Astrocyte of the spinal cord (primary cell): ENCODE data around the gene MSRB2.

Source experiments
- DNase-seq: peaks from one replicate; pipeline ENCODE4 v3.0.0; 2011; ENCODE audit warnings: low read depth, low spot score
- H3K4me3 ChIP-seq: 2 replicates; pipeline ENCODE4 v1.5.1; 2011; ENCODE audit warnings: low read depth, mild to moderate bottlenecking, low read length, moderate library complexity
- CTCF ChIP-seq: IDR thresholded peaks from 2 replicates; pipeline ENCODE4 v1.5.1; 2012; ENCODE audit warnings: low read depth, mild to moderate bottlenecking, low read length, inconsistent platforms
- in situ Hi-C: cut with HindIII; loops from 2 replicates; pipeline ENCODE4 v1.10.0; 2017; ENCODE audit warnings: low sequenced_read_pairs

MSRB2 gene

GRCh38 chr10:23114228-23114850 lies 19.0 kb downstream of the MSRB2 start:
- DNase-seq: no peak
- no peak overlapping the region for H3K4me3 ChIP-seq
- in situ Hi-C loops: no loop called here
- no peak for TF ChIP-seq CTCF

- no peak for DNase-seq
- H3K4me3 ChIP-seq: no peak overlapping the region
- in situ Hi-C loops: no loop called here
- TF ChIP-seq CTCF: no peak
Observed at GRCh38 chr10:23116486-23117205, 21.3 kb downstream of the MSRB2 start.

DNA sequence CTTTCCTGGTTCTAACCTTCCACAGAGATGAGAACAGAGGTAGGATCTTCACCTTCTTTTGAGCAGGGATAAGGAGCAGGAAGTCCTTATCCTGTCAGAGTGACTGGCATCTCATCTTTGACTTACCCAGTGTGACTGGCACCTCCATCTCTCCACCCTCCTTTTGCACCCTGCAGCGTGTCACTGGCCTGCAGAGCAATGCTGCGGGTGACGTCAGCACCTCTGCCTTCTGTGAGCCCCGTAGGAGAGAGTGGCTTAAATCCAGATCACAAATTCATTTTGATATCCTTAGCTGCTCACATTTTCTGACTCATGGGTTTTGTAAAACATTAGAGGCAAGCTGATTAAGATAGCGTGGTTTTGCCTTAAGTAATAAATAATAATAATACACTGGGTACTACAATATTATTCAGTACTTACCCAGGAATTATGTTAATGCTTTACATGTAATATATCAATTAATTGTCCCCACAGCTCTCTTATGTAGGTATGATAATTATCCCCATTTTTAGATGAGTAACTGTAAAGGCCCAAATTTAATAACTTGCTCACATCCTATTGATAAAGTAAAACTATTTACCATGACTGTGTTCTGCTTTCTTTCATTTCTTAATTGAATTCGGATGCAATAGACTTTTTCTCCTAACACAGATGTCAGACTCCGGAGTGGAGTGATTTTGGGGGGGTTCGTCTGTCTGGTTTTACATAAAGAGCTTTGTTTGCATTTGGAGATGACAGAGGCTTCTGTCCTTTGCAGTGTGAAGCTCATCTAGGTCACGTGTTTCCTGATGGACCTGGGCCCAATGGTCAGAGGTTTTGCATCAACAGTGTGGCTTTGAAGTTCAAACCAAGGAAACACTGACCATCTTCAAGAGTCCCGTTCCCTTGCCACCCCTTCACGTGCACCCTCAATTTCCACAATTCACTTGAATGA lies 24.9 kb downstream of the MSRB2 start:
- no peak for TF ChIP-seq CTCF
- no peak overlapping the region for H3K4me3 ChIP-seq
- in situ Hi-C loops: no loop called here
- DNase-seq: no peak

DNA sequence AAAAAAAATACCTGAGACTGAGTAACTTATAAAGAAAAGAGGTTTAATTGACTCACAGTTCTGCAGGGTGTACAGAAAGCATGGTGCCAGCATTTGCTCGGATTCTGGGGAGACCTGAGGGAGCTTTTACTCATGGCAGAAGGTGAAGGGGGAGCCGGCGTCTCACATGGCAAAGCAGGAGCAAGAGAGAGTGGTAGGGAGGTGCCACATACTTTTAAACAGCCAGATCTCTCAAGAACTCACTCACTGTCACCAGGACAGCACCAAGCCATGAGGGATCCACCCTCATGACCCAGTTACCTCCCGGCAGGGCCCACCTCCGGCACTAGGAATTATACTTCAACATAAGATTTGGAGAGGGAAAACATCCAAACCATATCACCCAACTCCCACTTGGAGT lies 25.8 kb downstream of the MSRB2 start:
- no peak for TF ChIP-seq CTCF
- in situ Hi-C loops: no loop called here
- DNase-seq: no peak
- no peak overlapping the region for H3K4me3 ChIP-seq

DNA sequence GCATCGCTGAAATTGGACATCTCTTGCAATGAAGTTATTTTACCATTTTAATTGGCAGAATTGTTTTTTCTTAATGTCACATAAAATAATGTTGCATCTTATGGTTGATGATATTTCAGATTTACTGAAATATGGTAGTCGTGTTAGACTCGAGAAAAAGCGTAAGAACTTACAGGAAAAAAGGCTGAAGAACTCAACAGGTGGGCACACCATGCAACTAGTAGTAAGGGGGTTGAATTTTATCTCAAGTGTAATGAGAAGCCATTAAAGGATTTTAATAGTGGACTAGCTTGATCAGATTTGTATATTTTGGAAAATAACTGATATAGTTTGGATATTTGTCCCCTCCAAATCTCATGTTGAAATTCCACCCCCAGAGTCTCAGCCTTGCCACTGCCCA lies 41.1 kb downstream of the MSRB2 start:
- no peak overlapping the region for H3K4me3 ChIP-seq
- in situ Hi-C loops: no loop called here
- no peak for TF ChIP-seq CTCF
- no peak for DNase-seq

DNA sequence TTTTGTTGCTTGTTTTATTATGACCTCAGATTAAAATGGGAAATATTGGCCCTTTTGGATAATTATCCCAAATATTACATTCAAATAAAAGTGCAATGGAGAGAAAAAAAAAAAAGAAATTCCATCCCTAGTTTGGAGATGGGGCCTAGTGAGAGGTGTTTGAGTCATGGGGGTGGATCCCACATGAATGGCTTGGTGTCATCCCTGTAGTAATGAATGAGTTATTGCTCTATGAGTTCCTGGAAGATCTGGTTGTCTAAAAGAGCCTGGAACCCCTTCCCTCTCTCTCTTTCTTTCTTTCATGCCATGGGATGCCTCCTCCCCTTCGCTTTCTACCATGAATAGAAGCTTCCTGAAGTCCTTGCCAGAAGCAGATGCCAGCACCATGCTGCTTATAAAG lies 44.3 kb downstream of the MSRB2 start:
- no peak overlapping the region for H3K4me3 ChIP-seq
- no peak for TF ChIP-seq CTCF
- no peak for DNase-seq
- in situ Hi-C loops: no loop called here
